Parathyroid adenoma (tissue), 2 donors: Measurements from ENCODE around the gene SPTLC2.

Experiments used
- H2AFZ ChIP-seq: fragments of 300-600 bp; sonication (generic); one replicate; pipeline ENCODE4 v1.7.0; 2017; ENCODE audit warnings: antibody characterized with exemption, mild to moderate bottlenecking
- H3K27ac ChIP-seq: fragments of 300-600 bp; sonication (generic); one replicate; pipeline ENCODE4 v1.7.0; 2017
- H3K27me3 ChIP-seq: fragments of 300-600 bp; sonication (generic); one replicate; pipeline ENCODE4 v1.7.0; 2017; ENCODE audit warnings: low read length; ENCODE audit not compliant: control insufficient read depth, insufficient read depth
- H3K36me3 ChIP-seq: fragments of 300-600 bp; sonication (generic); one replicate; pipeline ENCODE4 v1.7.0; 2017; ENCODE audit warnings: low read length; ENCODE audit not compliant: control insufficient read depth, insufficient read depth
- H3K4me1 ChIP-seq: fragments of 300-600 bp; sonication (generic); one replicate; pipeline ENCODE4 v1.7.0; 2017; ENCODE audit warnings: control low read depth
- H3K4me2 ChIP-seq: fragments of 300-600 bp; sonication (generic); one replicate; pipeline ENCODE4 v1.7.0; 2017; ENCODE audit warnings: low read length
- H3K4me3 ChIP-seq: fragments of 300-600 bp; sonication (generic); one replicate; pipeline ENCODE4 v1.7.0; 2017; ENCODE audit warnings: low read depth, low read length
- H3K79me2 ChIP-seq: fragments of 300-600 bp; sonication (generic); one replicate; pipeline ENCODE4 v1.7.0; 2017; ENCODE audit warnings: control low read depth
- H3K9ac ChIP-seq: fragments of 300-600 bp; sonication (generic); one replicate; pipeline ENCODE4 v1.7.0; 2017; ENCODE audit warnings: mild to moderate bottlenecking
- H3K9me3 ChIP-seq: fragments of 300-600 bp; sonication (generic); one replicate; pipeline ENCODE4 v1.7.0; 2017; ENCODE audit warnings: low read length; ENCODE audit not compliant: control insufficient read depth
- TF ChIP-seq, protein P1 (sequence below): fragments of 300-600 bp; sonication (generic); IDR thresholded peaks from one replicate; pipeline ENCODE4 v1.7.0; 2017; ENCODE audit warnings: antibody characterized with exemption, mild to moderate bottlenecking
- donor health status: primary hyperparathyroidism.

SPTLC2 gene

GRCh38 chr14:77523109-77523508, 93.3 kb downstream of the SPTLC2 start:
- no peaks in the 10 kb centered on the region for H3K79me2 ChIP-seq
- H3K4me2 ChIP-seq = no peak overlapping the region
- no peaks in the 10 kb centered on the region for H3K27me3 ChIP-seq
- no peaks in the 10 kb centered on the region for H3K36me3 ChIP-seq
- no peak overlapping the region for H3K4me3 ChIP-seq
- H3K9me3 ChIP-seq = no peaks in the 10 kb centered on the region
- no peak overlapping the region for H2AFZ ChIP-seq
- H3K4me1 ChIP-seq = no peaks in the 10 kb centered on the region
- no peak overlapping the region for H3K27ac ChIP-seq
- TF ChIP-seq, protein P1, sequence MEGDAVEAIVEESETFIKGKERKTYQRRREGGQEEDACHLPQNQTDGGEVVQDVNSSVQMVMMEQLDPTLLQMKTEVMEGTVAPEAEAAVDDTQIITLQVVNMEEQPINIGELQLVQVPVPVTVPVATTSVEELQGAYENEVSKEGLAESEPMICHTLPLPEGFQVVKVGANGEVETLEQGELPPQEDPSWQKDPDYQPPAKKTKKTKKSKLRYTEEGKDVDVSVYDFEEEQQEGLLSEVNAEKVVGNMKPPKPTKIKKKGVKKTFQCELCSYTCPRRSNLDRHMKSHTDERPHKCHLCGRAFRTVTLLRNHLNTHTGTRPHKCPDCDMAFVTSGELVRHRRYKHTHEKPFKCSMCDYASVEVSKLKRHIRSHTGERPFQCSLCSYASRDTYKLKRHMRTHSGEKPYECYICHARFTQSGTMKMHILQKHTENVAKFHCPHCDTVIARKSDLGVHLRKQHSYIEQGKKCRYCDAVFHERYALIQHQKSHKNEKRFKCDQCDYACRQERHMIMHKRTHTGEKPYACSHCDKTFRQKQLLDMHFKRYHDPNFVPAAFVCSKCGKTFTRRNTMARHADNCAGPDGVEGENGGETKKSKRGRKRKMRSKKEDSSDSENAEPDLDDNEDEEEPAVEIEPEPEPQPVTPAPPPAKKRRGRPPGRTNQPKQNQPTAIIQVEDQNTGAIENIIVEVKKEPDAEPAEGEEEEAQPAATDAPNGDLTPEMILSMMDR = no peak
- H3K9ac ChIP-seq = no peak overlapping the region

DNA sequence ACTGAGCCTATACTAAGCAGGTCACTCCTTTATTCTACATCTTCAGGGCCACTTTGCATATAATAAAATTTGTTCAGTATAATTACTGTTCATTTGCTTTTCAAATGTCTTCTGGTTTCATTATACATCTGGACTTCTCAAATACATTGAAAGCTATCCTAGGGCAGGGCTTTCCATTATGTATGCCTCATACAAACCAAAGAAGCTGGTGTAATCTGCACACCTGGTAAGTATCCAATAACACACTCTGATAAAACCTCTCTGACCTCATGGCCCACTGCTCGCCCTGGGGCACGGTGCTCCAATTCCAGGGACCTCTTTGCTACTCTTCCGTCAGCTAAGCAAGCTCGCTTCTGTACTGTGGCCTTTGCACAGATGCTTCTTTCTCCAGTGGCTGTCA, 95.9 kb downstream of the SPTLC2 start:
- TF ChIP-seq, protein P1 = no peak
- Histone ChIP-seq H3K9me3 (no peaks in the 10 kb centered on the region), H3K4me1 (no peaks in the 10 kb centered on the region), H3K27me3 (no peaks in the 10 kb centered on the region), H2AFZ (no peak overlapping the region), H3K27ac (no peak overlapping the region), H3K4me3 (no peak overlapping the region), H3K9ac (no peak overlapping the region), H3K79me2 (no peaks in the 10 kb centered on the region), H3K4me2 (no peak overlapping the region), H3K36me3 (no peaks in the 10 kb centered on the region)

GRCh38 chr14:77516126-77516525, 100.3 kb downstream of the SPTLC2 start:
- H3K9ac ChIP-seq = no peak overlapping the region
- no peaks in the 10 kb centered on the region for H3K36me3 ChIP-seq
- no peaks in the 10 kb centered on the region for H3K27me3 ChIP-seq
- H3K79me2 ChIP-seq = no peaks in the 10 kb centered on the region
- no peak overlapping the region for H3K4me3 ChIP-seq
- H3K27ac ChIP-seq = no peak overlapping the region
- no peaks in the 10 kb centered on the region for H3K4me1 ChIP-seq
- no peak overlapping the region for H2AFZ ChIP-seq
- TF ChIP-seq, protein P1 = no peak
- no peak overlapping the region for H3K4me2 ChIP-seq
- no peaks in the 10 kb centered on the region for H3K9me3 ChIP-seq

- Histone ChIP-seq H3K27ac (no peak overlapping the region), H3K9ac (no peak overlapping the region), H3K4me2 (no peak overlapping the region), H3K27me3 (no peaks in the 10 kb centered on the region), H3K9me3 (no peaks in the 10 kb centered on the region), H3K36me3 (no peaks in the 10 kb centered on the region), H3K79me2 (no peaks in the 10 kb centered on the region), H3K4me3 (no peak overlapping the region), H3K4me1 (no peaks in the 10 kb centered on the region), H2AFZ (no peak overlapping the region)
- TF ChIP-seq, protein P1 = no peak
These were observed 104.8 kb downstream of the SPTLC2 start for GRCh38 chr14:77511486-77512162.

DNA sequence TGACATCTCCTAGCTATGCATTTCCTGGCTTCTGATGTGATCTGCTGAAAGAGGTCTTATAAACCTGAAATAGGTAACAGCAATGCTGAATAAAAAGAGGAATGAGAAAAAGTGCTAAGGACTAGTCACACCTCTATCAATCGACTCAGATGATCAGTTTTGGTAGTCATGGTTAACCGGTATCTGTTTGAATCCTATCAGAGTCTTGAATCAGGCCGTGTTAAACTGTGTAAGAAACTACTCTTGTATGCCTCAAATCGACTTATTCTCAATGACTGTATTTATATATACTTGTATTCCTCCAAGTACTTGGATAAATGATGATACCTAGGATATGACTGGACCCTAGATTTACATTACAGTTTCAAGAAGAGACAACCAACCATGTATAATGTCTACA, 107.1 kb downstream of the SPTLC2 start:
- no peak overlapping the region for H3K9ac ChIP-seq
- TF ChIP-seq, protein P1 = no peak
- H3K4me3 ChIP-seq = no peak overlapping the region
- no peaks in the 10 kb centered on the region for H3K4me1 ChIP-seq
- no peak overlapping the region for H3K27ac ChIP-seq
- no peak overlapping the region for H2AFZ ChIP-seq
- H3K9me3 ChIP-seq = no peaks in the 10 kb centered on the region
- H3K4me2 ChIP-seq = no peak overlapping the region
- no peaks in the 10 kb centered on the region for H3K36me3 ChIP-seq
- no peaks in the 10 kb centered on the region for H3K27me3 ChIP-seq
- no peaks in the 10 kb centered on the region for H3K79me2 ChIP-seq
